Measurements from ENCODE around the gene CLEC4C.

CLEC4C gene

DNA sequence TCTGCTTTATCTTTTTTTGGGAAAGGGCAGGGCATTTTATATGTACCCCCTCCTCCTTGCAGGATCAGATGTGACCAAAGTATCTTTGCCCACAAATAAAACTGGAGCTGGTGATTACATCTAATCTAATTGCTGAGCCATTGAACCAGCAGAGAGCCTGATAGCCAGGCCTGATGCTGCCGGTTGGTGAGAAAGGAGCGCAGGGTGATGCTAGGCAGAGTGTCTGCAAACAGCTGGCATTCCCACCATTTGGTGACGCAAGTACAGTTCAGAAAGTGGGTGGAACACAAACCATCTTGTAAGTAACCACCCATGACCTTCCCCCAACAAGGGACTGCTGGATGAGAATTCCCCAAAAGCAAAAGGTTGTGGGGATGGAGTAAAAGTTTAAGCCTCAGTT is 23.2 kb downstream of the CLEC4C start:
- no peak for DNase-seq (ENCODE audit: low spot score)

DNA sequence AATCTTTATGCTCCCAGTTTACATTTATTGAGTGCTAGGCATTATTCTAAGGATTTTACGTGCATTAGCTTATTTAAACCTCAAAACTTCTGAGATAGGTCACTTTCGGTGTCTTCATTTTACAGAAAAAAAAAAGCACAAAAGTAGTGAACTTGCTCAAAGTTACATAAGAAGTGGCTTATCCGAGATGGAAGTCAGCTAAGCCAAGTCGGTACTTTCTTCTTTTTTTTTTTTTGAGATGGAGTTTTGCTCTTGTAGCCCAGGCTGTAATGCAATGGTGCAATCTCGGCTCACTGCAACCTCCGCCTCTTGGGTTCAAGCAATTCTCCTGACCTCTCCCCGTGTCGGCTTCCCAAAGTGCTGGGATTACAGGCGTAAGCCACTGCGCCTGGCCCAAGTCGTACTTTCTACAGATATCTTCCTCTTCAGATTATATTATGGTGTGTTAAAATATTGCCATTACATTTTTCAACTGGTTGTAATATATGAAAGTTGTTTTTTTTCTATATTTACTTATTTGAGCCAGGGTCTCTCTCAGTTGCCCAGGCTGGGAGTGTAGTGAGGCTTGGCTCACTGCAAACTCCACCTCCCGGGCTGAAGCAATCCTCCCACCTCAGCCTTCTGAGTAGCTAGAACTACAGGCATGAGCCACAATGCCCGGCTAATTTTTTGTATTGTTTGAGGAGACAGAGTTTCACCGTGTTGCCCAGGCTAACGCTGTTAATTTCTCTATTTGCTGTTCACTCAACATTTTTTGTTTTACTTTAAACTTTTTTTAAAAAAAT is 27.0 kb downstream of the CLEC4C start:
- DNase-seq (ENCODE audit: low spot score): no peak

DNA sequence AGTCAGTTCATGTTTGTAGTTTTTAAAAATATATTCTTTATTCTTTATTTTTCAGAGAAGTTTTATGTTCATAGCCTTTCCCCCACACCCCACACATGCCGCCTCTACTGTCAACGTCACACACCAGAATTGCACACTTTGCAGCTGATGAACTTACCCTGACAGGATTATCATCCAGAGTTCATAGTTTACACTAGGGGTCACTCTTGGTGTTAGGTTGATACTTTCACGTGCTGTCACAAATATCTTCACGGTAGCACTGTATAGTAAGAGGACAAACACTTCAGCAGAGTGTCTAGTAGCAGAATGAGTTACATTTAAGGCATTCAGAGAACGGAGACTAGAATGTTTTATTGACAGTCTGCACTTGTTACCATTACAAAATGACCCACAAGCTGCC is 30.8 kb downstream of the CLEC4C start:
- no peak for DNase-seq (ENCODE audit: low spot score)

DNA sequence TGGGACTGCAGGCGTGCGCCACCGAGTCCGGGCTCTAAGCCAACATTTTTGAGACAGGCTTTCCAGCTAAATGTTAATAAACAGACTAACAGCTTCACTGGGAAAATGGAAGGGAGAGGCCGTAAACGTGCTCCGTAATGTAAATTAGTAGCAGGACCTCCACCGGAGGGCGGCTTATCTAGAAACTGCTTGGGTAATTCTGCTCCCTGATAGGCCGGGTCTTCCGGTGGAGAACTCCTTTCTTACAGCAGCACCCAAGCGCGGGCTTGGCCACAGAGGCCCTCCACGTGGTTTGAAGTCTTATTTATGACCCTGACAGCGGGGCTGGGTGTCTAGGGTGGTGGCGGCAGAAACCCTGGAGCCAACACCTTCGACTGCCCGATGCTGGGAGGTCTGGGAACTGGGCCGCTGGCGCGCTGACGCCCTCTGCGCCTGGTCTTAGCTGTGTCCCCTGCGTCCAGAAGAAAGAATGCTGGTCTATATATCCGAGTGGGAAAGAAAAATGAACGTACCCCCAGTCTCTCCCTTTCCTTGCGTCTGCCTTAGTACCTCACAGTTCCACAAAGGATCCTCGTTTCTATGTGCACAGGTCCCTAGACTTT is 34.2 kb downstream of the CLEC4C start:
- DNase-seq (ENCODE audit: low spot score): no peak

DNA sequence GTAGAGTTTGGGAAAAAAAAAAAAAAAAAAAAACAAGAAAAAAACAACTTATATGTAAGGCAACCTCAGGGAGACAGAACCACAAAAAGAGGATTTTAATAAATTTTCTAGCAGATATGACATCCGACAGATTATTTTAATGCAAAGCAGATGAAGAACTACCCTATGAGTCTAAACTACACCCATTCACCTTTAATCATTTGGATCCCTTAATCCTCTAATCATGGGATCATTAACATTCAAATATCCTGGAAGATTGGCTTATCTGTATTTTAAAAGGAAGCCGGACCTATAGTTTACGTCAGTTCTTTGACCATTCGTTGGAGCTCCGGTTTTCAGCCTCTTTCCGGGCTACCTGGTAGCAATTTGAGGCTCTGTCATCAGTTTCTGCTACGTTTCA is 36.0 kb downstream of the CLEC4C start, which contains the start of gene DPPA3:
TSS of gene DPPA3 (plus strand) at position 301 of the 400 bp plus-strand sequence. CDS start 138 bp downstream, outside the sequence.
- DNase-seq (ENCODE audit: low spot score): no peak

DNA sequence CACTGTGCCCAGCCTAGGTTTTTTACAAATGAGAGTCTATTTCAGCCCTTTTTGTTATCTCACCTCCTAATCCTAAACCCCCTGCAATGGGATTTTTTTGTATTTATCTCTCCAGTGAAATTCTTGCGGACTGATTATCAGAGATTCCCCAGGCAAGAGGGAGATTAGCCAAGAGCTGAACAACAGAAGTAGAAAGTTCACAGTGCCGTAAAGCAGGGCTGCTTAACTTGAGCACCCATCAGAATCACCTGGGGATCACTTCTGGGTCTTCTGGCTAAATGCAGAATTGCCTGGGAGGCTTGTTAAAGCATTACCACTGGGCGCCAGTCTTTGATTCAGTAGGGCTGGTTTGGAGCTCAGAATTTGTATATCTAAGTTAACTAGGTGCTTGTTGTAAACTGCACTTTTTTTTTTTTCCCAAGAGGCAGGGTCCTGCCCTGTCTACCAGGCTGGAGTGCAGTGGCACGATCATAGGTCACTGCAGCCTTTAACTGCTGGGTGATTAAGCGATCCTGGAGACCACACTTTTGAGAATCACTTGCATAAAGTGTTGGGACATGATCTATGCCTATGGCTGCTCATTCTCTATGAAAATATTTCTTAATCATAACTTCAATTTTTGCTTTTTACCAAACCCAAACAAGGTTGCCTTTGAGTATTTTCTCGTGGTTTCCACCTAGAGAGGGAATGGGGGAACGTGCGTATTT is 37.1 kb downstream of the CLEC4C start:
- no peak for DNase-seq (ENCODE audit: low spot score)

DNA sequence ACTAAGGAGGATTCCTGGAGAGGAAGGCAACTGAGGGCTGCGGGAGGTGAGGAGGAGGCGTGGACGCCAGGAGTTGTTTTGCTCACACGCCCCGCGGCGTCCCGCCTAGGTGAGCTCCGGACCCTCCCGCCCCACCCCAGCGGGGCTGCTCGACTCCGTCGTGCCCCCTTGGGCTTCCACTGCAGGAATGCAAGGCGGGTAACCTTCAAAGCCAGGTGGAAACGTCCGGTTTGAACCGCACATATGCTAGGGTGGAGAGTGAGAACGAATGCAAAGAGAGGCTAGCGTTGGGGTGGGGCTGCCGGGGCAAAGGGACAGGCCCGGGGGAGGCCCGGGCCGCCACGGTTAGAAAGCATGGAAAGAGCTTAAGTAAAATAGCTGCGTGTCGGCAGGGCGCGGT is 41.3 kb downstream of the CLEC4C start:
- DNase-seq (ENCODE audit: low spot score): no peak

DNA sequence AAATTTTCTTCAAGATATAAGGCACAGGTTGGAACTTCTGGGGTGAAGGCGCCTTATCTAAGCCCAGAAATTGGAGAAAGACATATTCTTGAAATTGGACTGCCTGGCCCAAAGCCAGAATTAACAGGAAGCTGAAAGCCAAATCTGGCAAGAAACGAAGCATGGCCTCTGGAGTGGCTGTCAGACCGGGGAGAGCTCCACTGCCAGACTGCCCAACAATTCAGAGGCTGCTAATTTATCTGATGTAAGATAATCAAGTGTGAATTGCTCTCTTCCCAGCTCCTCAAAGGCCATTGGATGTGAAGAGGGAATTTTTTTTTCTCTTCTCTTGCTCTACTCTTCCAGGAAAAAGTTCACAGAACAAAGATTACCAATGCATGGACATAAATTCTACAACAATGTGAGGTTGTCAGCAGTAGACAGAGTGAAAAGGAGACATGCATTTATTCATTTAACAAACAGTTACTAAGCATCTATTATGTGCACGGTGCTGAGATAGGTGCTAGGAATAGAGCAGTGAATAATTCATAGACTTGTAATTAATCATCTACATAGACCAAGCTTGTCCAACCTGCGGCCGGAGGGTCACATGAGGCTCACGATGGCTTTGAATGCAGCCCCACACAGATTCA is 51.5 kb downstream of the CLEC4C start, which contains the start of gene GDF3:
TSS of gene GDF3 (minus strand) at position 210 of the 632 bp plus-strand sequence. CDS start at position 163, 47 bp downstream.
- DNase-seq (ENCODE audit: low spot score): no peak

DNA sequence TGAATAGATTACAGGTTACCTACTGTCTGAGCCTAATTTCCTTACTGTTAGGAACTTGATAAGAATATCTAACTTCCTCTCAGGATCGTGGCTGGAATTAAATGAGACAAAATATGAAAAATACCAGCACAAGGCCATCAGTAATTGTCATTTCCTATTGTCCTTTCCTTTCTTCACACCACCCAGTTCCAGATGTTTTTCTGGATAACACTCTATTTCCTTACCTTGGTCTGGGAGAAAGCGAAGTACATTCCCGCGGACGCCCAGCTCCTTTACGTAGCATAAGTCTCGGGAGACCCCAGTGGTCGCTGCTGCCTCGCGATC is 52.0 kb downstream of the CLEC4C start:
- DNase-seq (ENCODE audit: low spot score): no peak

DNA sequence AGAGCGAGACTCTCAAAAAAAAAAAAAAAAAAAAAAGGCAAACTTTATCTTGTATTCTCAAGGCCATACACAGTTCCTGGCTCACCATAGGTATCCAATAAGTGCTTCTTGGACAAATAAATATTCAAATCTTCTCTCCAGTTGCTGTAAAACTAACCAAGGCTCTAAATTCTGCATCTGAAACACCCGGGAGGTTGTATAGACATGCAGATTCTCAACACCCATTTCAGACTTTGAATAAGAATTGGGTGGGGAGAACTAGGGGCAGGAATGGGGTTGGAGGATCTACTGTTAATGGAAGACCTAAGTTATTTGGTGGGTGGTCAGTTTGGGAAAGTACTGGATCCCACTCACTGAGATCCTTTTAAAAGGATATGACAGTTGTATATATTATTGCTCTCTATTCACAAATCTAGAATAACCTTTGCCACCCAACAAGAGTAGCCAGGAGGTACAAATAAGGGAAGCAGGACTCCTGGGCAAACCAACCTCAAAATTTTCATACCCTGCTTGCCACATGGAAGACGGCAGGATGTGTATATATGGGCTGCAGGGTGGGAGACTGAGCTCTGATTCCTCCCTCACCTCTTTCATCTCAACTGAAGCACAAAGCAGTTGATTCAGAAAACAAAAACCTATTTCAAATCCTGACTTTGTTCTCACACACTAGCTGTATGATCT is 52.5 kb downstream of the CLEC4C start:
- no peak for DNase-seq (ENCODE audit: low spot score)

DNA sequence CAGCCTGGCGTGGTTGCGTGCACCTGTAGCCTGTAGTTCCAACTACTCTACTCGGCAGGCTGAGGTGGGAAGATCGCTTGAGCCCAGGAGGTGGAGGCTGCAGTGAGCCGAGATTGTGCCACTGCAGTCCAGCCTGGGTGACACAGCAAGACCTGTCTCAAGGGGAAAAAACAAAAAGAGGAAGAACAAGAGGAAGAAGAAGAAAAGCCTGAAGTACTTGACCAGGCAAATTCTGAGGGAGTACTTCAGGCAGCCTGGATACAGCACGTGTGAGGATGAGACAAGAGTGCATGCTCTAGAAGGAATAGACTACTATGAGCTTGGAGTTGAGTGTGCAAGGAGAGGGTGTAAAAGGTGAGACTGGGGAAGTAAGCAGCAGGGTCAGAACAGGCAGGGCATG is 53.4 kb downstream of the CLEC4C start:
- DNase-seq (ENCODE audit: low spot score): no peak

DNA sequence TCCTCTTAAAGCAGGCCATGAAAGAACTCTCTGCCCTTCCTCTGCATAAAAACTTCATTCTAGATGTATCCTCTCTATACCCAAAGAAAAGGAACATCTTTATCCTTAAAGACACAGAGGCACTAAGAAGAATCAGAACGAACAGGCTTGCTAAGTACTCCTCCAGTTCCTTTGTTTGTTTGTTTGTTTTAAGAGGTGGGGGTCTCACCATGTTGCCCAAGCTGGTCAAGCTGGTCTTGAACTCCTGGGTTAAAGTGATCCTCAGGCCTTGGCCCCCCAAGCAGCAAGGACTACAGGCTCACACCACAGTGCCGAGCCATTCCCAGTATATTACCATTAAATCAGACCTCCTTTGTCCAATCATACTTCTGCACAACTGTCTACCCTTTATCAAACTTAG is 65.6 kb downstream of the CLEC4C start:
- DNase-seq (ENCODE audit: low spot score): no peak
